Adipocyte (in vitro differentiated cells): ENCODE results near the gene HRG.
"Not testable (repeated sequence)": the region's sequence is repeated elsewhere in the genome, so short reads cannot be mapped to it uniquely, and the experiment has no call there.

ENCODE experiments used
- DNase-seq: peaks from one replicate; pipeline ENCODE4 v3.0.0-alpha.2; 2015; ENCODE audit warnings: low read depth
- H3K27me3 ChIP-seq: replicated peaks from 2 replicates; pipeline ENCODE4 v1.7.0; 2013; ENCODE audit warnings: mild to moderate bottlenecking, low read length, moderate library complexity; ENCODE audit not compliant: control insufficient read depth, insufficient read depth
- H3K36me3 ChIP-seq: 2 replicates; pipeline ENCODE4 v1.7.0; 2013; ENCODE audit warnings: low read length, mild to moderate bottlenecking, moderate library complexity; ENCODE audit not compliant: control insufficient read depth, insufficient read depth, severe bottlenecking
- H3K4me1 ChIP-seq: 2 replicates; pipeline ENCODE4 v1.7.0; 2013; ENCODE audit warnings: mild to moderate bottlenecking, low read length, moderate library complexity; ENCODE audit not compliant: control insufficient read depth, insufficient read depth
- H3K4me3 ChIP-seq: 2 replicates; pipeline ENCODE4 v1.7.0; 2013; ENCODE audit warnings: mild to moderate bottlenecking, low read length, moderate library complexity
- H3K9ac ChIP-seq: 2 replicates; pipeline ENCODE4 v1.7.0; 2013; ENCODE audit warnings: mild to moderate bottlenecking, low read length, moderate library complexity
- H3K9me3 ChIP-seq: 2 replicates; pipeline ENCODE4 v1.7.0; 2013; ENCODE audit warnings: mild to moderate bottlenecking, low read length, moderate library complexity; ENCODE audit not compliant: control insufficient read depth

The HRG gene

GRCh38 chr3:186625600-186626042 is 40.2 kb upstream of the HRG start:
- H3K27me3 ChIP-seq, result peaks cover 34% of the 10 kb centered on the region
- H3K36me3 ChIP-seq, result no peaks in the 10 kb centered on the region
- no peaks in the 10 kb centered on the region for H3K9me3 ChIP-seq
- no peaks in the 10 kb centered on the region for H3K4me1 ChIP-seq
- H3K4me3 ChIP-seq, result no peak overlapping the region
- DNase-seq, result no peak
- no peak overlapping the region for H3K9ac ChIP-seq

GRCh38 chr3:186626254-186626847 is 39.5 kb upstream of the HRG start:
- Histone ChIP-seq H3K9ac (no peak overlapping the region), H3K36me3 (no peaks in the 10 kb centered on the region), H3K27me3 (peaks cover 38% of the 10 kb centered on the region), H3K9me3 (no peaks in the 10 kb centered on the region), H3K4me1 (no peaks in the 10 kb centered on the region), H3K4me3 (no peak overlapping the region)
- no peak for DNase-seq

GRCh38 chr3:186627852-186628414 is 37.9 kb upstream of the HRG start:
- no peak overlapping the region for H3K4me3 ChIP-seq
- no peak overlapping the region for H3K9ac ChIP-seq
- no peaks in the 10 kb centered on the region for H3K4me1 ChIP-seq
- no peak for DNase-seq
- H3K27me3 ChIP-seq, result peaks cover 31% of the 10 kb centered on the region
- H3K36me3 ChIP-seq, result no peaks in the 10 kb centered on the region
- no peaks in the 10 kb centered on the region for H3K9me3 ChIP-seq

- no peak overlapping the region for H3K4me3 ChIP-seq
- DNase-seq, result no peak
- H3K36me3 ChIP-seq, result no peaks in the 10 kb centered on the region
- peaks cover 31% of the 10 kb centered on the region for H3K27me3 ChIP-seq
- H3K9me3 ChIP-seq, result no peaks in the 10 kb centered on the region
- no peaks in the 10 kb centered on the region for H3K4me1 ChIP-seq
- H3K9ac ChIP-seq, result no peak overlapping the region
Measured at GRCh38 chr3:186628756-186629155, 37.1 kb upstream of the HRG start.

GRCh38 chr3:186630950-186631641 is 34.7 kb upstream of the HRG start:
- peaks cover 26% of the 10 kb centered on the region for H3K27me3 ChIP-seq
- DNase-seq, result no peak
- H3K4me1 ChIP-seq, result no peaks in the 10 kb centered on the region
- no peaks in the 10 kb centered on the region for H3K9me3 ChIP-seq
- H3K4me3 ChIP-seq, result no peak overlapping the region
- no peak overlapping the region for H3K9ac ChIP-seq
- H3K36me3 ChIP-seq, result no peaks in the 10 kb centered on the region

GRCh38 chr3:186633481-186633880 is 32.3 kb upstream of the HRG start:
- peaks cover 34% of the 10 kb centered on the region for H3K27me3 ChIP-seq
- no peak overlapping the region for H3K4me3 ChIP-seq
- H3K9me3 ChIP-seq, result no peaks in the 10 kb centered on the region
- no peaks in the 10 kb centered on the region for H3K4me1 ChIP-seq
- no peak for DNase-seq
- no peaks in the 10 kb centered on the region for H3K36me3 ChIP-seq
- H3K9ac ChIP-seq, result no peak overlapping the region

- H3K9ac ChIP-seq, DNase-seq, H3K9me3 ChIP-seq, H3K4me3 ChIP-seq, H3K36me3 ChIP-seq, H3K4me1 ChIP-seq: not testable (repeated sequence)
- peaks cover 42% of the 10 kb centered on the region for H3K27me3 ChIP-seq
Measured at GRCh38 chr3:186634207-186634606, 31.6 kb upstream of the HRG start.

GRCh38 chr3:186635532-186635931 is 30.3 kb upstream of the HRG start:
- DNase-seq, result no peak
- Histone ChIP-seq H3K27me3 (peaks cover 45% of the 10 kb centered on the region), H3K9ac (no peak overlapping the region), H3K4me1 (peaks cover 4% of the 10 kb centered on the region), H3K9me3 (no peaks in the 10 kb centered on the region), H3K36me3 (no peaks in the 10 kb centered on the region), H3K4me3 (no peak overlapping the region)

GRCh38 chr3:186636536-186636935 is 29.3 kb upstream of the HRG start:
- Histone ChIP-seq H3K4me3 (no peak overlapping the region), H3K9me3 (no peaks in the 10 kb centered on the region), H3K4me1 (peaks cover 9% of the 10 kb centered on the region), H3K9ac (no peak overlapping the region), H3K36me3 (no peaks in the 10 kb centered on the region), H3K27me3 (peaks cover 35% of the 10 kb centered on the region)
- no peak for DNase-seq

- Histone ChIP-seq H3K9me3 (no peaks in the 10 kb centered on the region), H3K9ac (no peak overlapping the region), H3K4me1 (peaks cover 9% of the 10 kb centered on the region), H3K36me3 (no peaks in the 10 kb centered on the region), H3K27me3 (peaks cover 41% of the 10 kb centered on the region), H3K4me3 (no peak overlapping the region)
- DNase-seq, result no peak
Measured at GRCh38 chr3:186637686-186638085, 28.1 kb upstream of the HRG start.

- Histone ChIP-seq H3K4me3 (no peak overlapping the region), H3K9ac (no peak overlapping the region), H3K36me3 (no peaks in the 10 kb centered on the region), H3K4me1 (peaks cover 9% of the 10 kb centered on the region), H3K27me3 (peaks cover 47% of the 10 kb centered on the region), H3K9me3 (no peaks in the 10 kb centered on the region)
- no peak for DNase-seq
Measured at GRCh38 chr3:186638259-186638658, 27.6 kb upstream of the HRG start.
